Hepatocyte (in vitro differentiated cells): ENCODE data around the gene MINK1. TPM values are rescaled to one million over a fixed set of nuclear protein-coding genes. Genes with fewer than 3 reads are reported as not detected.
A peak's percentile ranks its signal among the peaks of the same experiment; 100 is the strongest.
"Not testable (repeated sequence)": the region's sequence is repeated elsewhere in the genome, so short reads cannot be mapped to it uniquely, and the experiment has no call there.

Source experiments
- DNase-seq: peaks from one replicate; pipeline ENCODE4 v3.0.0-alpha.2; 2016; ENCODE audit warnings: low spot score
- H2AFZ ChIP-seq: fragments of 200-600 bp; sonication (generic); 2 replicates; pipeline ENCODE4 v1.6.0; 2016; ENCODE audit warnings: antibody characterized with exemption, mild to moderate bottlenecking
- H3K27ac ChIP-seq: fragments of 200-600 bp; sonication (generic); 2 replicates; pipeline ENCODE4 v1.5.1; 2016; ENCODE audit warnings: mild to moderate bottlenecking
- H3K27me3 ChIP-seq: fragments of 200-600 bp; sonication (generic); 2 replicates; pipeline ENCODE4 v1.6.1; 2016
- H3K36me3 ChIP-seq: fragments of 200-600 bp; sonication (generic); replicated peaks from 2 replicates; pipeline ENCODE4 v1.5.1; 2016; ENCODE audit warnings: low read depth; ENCODE audit not compliant: insufficient read depth
- H3K4me1 ChIP-seq: fragments of 200-600 bp; sonication (generic); 2 replicates; pipeline ENCODE4 v1.5.1; 2016; ENCODE audit warnings: mild to moderate bottlenecking, moderate library complexity; ENCODE audit not compliant: insufficient read depth
- H3K4me2 ChIP-seq: fragments of 200-600 bp; sonication (generic); 2 replicates; pipeline ENCODE4 v1.6.0; 2016
- H3K4me3 ChIP-seq: fragments of 200-600 bp; sonication (generic); 2 replicates; pipeline ENCODE4 v1.5.1; 2016; ENCODE audit warnings: mild to moderate bottlenecking
- H3K79me2 ChIP-seq: fragments of 200-600 bp; sonication (generic); 2 replicates; pipeline ENCODE4 v1.6.0; 2017; ENCODE audit warnings: mild to moderate bottlenecking
- H3K9me2 ChIP-seq: fragments of 200-600 bp; sonication (generic); replicated peaks from 2 replicates; pipeline ENCODE4 v1.6.0; 2017; ENCODE audit warnings: mild to moderate bottlenecking; ENCODE audit not compliant: insufficient read depth
- H3K9me3 ChIP-seq: fragments of 200-600 bp; sonication (generic); 2 replicates; pipeline ENCODE4 v1.5.1; 2016; ENCODE audit warnings: low read depth, mild to moderate bottlenecking
- H4K20me1 ChIP-seq: fragments of 200-600 bp; sonication (generic); 2 replicates; pipeline ENCODE4 v1.6.0; 2016; ENCODE audit warnings: mild to moderate bottlenecking; ENCODE audit not compliant: insufficient read depth, poor library complexity, severe bottlenecking
- CTCF ChIP-seq: fragments of 200-600 bp; sonication (generic); IDR thresholded peaks from 2 replicates; pipeline ENCODE4 v1.5.1; 2016; ENCODE audit warnings: antibody characterized with exemption, mild to moderate bottlenecking; ENCODE audit not compliant: poor library complexity
- EZH2 ChIP-seq: fragments of 200-600 bp; sonication (generic); IDR thresholded peaks from 2 replicates; pipeline ENCODE4 v1.6.1; 2016; ENCODE audit warnings: antibody characterized with exemption, mild to moderate bottlenecking, borderline replicate concordance
- EZH2phosphoT487 ChIP-seq: fragments of 200-600 bp; sonication (generic); IDR thresholded peaks from one replicate; pipeline ENCODE4 v1.6.1; 2018; ENCODE audit warnings: antibody characterized with exemption, mild to moderate bottlenecking, low read depth, moderate library complexity; ENCODE audit not compliant: unreplicated experiment, severe bottlenecking
- WGBS: methylation state at CpG from one replicate; pipeline ENCODE4 v1.1.6; 2016; ENCODE audit warnings: low lambda C conversion rate; ENCODE audit errors: missing lambda C conversion rate; 5-methylcytosine and 5-hydroxymethylcytosine counted together
- polyA plus RNA-seq: library from polyadenylated mRNA; unstranded; fragments of >200 nt; fragmentation: Nextera tagmentation; extraction: Ambion mirVana; gene quantifications from 2 replicates; pipeline ENCODE4 v1.2.1, GENCODE V29; 2016
- total RNA-seq: library from RNA; depleted of rRNA; stranded (reverse); fragments of >200 nt; gene quantifications from 2 replicates; pipeline ENCODE4 v1.2.3, GENCODE V29; 2014

Gene MINK1
- total and polyA plus RNA-seq, 2 experiments from 2014 or later = 39.7 to 45.3 TPM

GRCh38 chr17:4827399-4827798 is 5.7 kb upstream of the MINK1 start:
- no peak for DNase-seq
- Histone ChIP-seq H3K4me1 (no peaks in the 10 kb centered on the region), H3K9me2 (no peaks in the 10 kb centered on the region), H3K79me2 (no peaks in the 10 kb centered on the region), H3K4me2 (no peak overlapping the region), H3K4me3 (no peak overlapping the region), H3K27me3 (no peaks in the 10 kb centered on the region), H2AFZ (no peak overlapping the region), H3K27ac (no peak overlapping the region), H3K36me3 (no peaks in the 10 kb centered on the region), H3K9me3 (no peaks in the 10 kb centered on the region), H4K20me1 (no peaks in the 10 kb centered on the region)
- TF ChIP-seq EZH2phosphoT487 (no peak), EZH2 (no peak), CTCF (no peak)
- 64% methylated on average over 8 of the region's 8 CpGs for WGBS

GRCh38 chr17:4832829-4833177 is 337 bp upstream of the MINK1 start:
- H3K27ac ChIP-seq = peak overlapping the region; percentile 83
- peaks cover 21% of the 10 kb centered on the region for H4K20me1 ChIP-seq
- H3K27me3 ChIP-seq, H3K36me3 ChIP-seq, H3K9me3 ChIP-seq, DNase-seq, H2AFZ ChIP-seq, H3K9me2 ChIP-seq: not testable (repeated sequence)
- peaks cover 14% of the 10 kb centered on the region for H3K4me1 ChIP-seq
- peak overlapping the region; percentile 19 for H3K4me3 ChIP-seq
- peak overlapping the region; percentile 68 for H3K4me2 ChIP-seq
- WGBS = 0% methylated on average over 11 of the region's 17 CpGs
- H3K79me2 ChIP-seq = peaks cover 35% of the 10 kb centered on the region

GRCh38 chr17:4833941-4834680 is 971 bp downstream of the MINK1 start:
- WGBS = 2% methylated on average over 15 of the region's 15 CpGs
- peak overlapping the region; percentile 89 for H3K27ac ChIP-seq
- H3K9me2 ChIP-seq = no peaks in the 10 kb centered on the region
- peak; percentile 68 for DNase-seq
- H3K4me2 ChIP-seq = peak overlapping the region; percentile 86
- TF ChIP-seq EZH2phosphoT487 (no peak), CTCF (no peak), EZH2 (no peak)
- no peaks in the 10 kb centered on the region for H3K9me3 ChIP-seq
- H3K36me3 ChIP-seq = no peaks in the 10 kb centered on the region
- H3K27me3 ChIP-seq = no peaks in the 10 kb centered on the region
- H3K79me2 ChIP-seq = peaks cover 49% of the 10 kb centered on the region
- H3K4me3 ChIP-seq = peak overlapping the region; percentile 78
- peaks cover 17% of the 10 kb centered on the region for H3K4me1 ChIP-seq
- H2AFZ ChIP-seq = peak overlapping the region; percentile 48
- peaks cover 21% of the 10 kb centered on the region for H4K20me1 ChIP-seq

GRCh38 chr17:4834681-4835020 is 1.5 kb downstream of the MINK1 start:
- TF ChIP-seq EZH2phosphoT487 = no peak
- no peak for TF ChIP-seq EZH2
- TF ChIP-seq CTCF = no peak
- Histone ChIP-seq H3K4me1 (peaks cover 20% of the 10 kb centered on the region), H3K9me2 (no peaks in the 10 kb centered on the region), H3K9me3 (no peaks in the 10 kb centered on the region), H3K36me3 (no peaks in the 10 kb centered on the region), H3K79me2 (peaks cover 54% of the 10 kb centered on the region), H3K27me3 (no peaks in the 10 kb centered on the region), H3K4me3 (peak overlapping the region; percentile 78), H2AFZ (no peak overlapping the region), H3K27ac (peak overlapping the region; percentile 89), H3K4me2 (peak overlapping the region; percentile 86), H4K20me1 (peaks cover 26% of the 10 kb centered on the region)
- WGBS = 59% methylated on average over 4 of the region's 4 CpGs
- no peak for DNase-seq
